B cell (primary cell): Measurements from ENCODE around the gene TIMM17A.

ENCODE experiments used
- CTCF ChIP-seq: fragments of 200-600 bp; IDR thresholded peaks from one replicate; pipeline ENCODE4 v1.8.0; 2022; ENCODE audit warnings: antibody characterized with exemption, mild to moderate bottlenecking
- EZH2 ChIP-seq: IDR thresholded peaks from 2 replicates; pipeline ENCODE4 v1.6.1; 2012; ENCODE audit warnings: borderline replicate concordance, low read depth, mild to moderate bottlenecking, moderate library complexity, low read length; ENCODE audit not compliant: insufficient read depth, poor library complexity, severe bottlenecking

GRCh38 chr1:201982623-201983379 lies 27.5 kb downstream of the TIMM17A start, which contains the start of gene RNPEP:
- TF ChIP-seq CTCF (no peak), EZH2 (no peak)
